GM12878 (cell line): ENCODE results near the gene SLC12A4. TPM values are rescaled to one million over a fixed set of nuclear protein-coding genes. Genes with fewer than 3 reads are reported as not detected.

Source experiments
- ATAC-seq: fragments of 200-7000 bp; cut with Tn5 transposase; 3 replicates; pipeline ENCODE4 v1.9.1; 2020; ENCODE audit warnings: mild to moderate bottlenecking, moderate library complexity
- BruUV-seq: library from RNA; stranded (reverse); fragments of 400-500 nt; replicated peaks from 2 replicates; lab custom pipeline; 2021; lab: Mats Ljungman, UMichigan
- CTCF ChIA-PET: fragments of 300-600 bp; sonication (Branson Sonifier 250); formaldehyde crosslinking; extraction: SDS; loops from one replicate; lab custom pipeline; 2021; ENCODE audit warnings: inconsistent platforms; lab: Yijun Ruan, JAX
- POLR2A ChIA-PET: fragments of 350-600 bp; formaldehyde crosslinking; extraction: SDS; loops from one replicate; lab custom pipeline; 2021; ENCODE audit warnings: inconsistent platforms; lab: Charles Lee
- RAD21 ChIA-PET: fragments of 300-600 bp; sonication (Branson Sonifier 250); formaldehyde crosslinking; loops from one replicate; lab custom pipeline; 2023; ENCODE audit warnings: antibody characterized with exemption; ENCODE audit not compliant: unreplicated experiment; lab: Charles Lee
- SMC1A ChIA-PET: fragments of 300-600 bp; sonication (Branson Sonifier 250); formaldehyde crosslinking; loops from one replicate; lab custom pipeline; 2023; ENCODE audit not compliant: unreplicated experiment, uncharacterized antibody; lab: Charles Lee
- DNase-seq: peaks from one replicate; pipeline ENCODE4 v3.0.0-alpha.2; 2011; ENCODE audit warnings: low read depth, low spot score
- FAIRE-seq: peaks from 3 replicates; lab custom pipeline; 2011; peaks lifted over from hg19 to GRCh38; lab: Jason Lieb, UNC
- H2AFZ ChIP-seq: 2 replicates; pipeline ENCODE4 v1.6.0; 2011; ENCODE audit warnings: low read depth, low read length, control low read depth; ENCODE audit not compliant: control insufficient read depth
- H3K27ac ChIP-seq: 2 replicates; pipeline ENCODE4 v1.5.1; 2011; ENCODE audit warnings: control low read depth; ENCODE audit not compliant: control insufficient read depth, insufficient read depth
- H3K27me3 ChIP-seq, 2 experiments: replicated peaks in 1 of 2; 2 replicates each; pipeline versions ENCODE4 v1.6.0 to v1.6.1; 2011; ENCODE audit warnings: low read length in 1 of 2; ENCODE audit not compliant: control insufficient read depth in 2 of 2, insufficient read depth in 2 of 2
- H3K36me3 ChIP-seq, 2 experiments: 2 replicates each; pipeline ENCODE4 v1.5.1; 2011; ENCODE audit warnings: low read length in 1 of 2; ENCODE audit not compliant: control insufficient read depth in 2 of 2, insufficient read depth in 2 of 2
- H3K4me1 ChIP-seq: 2 replicates; pipeline ENCODE4 v1.6.1; 2011; ENCODE audit warnings: mild to moderate bottlenecking, low read length, moderate library complexity, mixed read lengths; ENCODE audit not compliant: control insufficient read depth, insufficient read depth
- H3K4me2 ChIP-seq: 2 replicates; pipeline ENCODE4 v1.6.0; 2011; ENCODE audit warnings: control low read depth; ENCODE audit not compliant: control insufficient read depth, insufficient read depth
- H3K4me3 ChIP-seq: fragments of 200-600 bp; sonication (generic); 2 replicates; pipeline ENCODE4 v1.5.1; 2016
- H3K79me2 ChIP-seq: 2 replicates; pipeline ENCODE4 v1.6.0; 2011; ENCODE audit warnings: low read length; ENCODE audit not compliant: control insufficient read depth, insufficient read depth
- H3K9ac ChIP-seq: 2 replicates; pipeline ENCODE4 v1.8.0; 2011; ENCODE audit warnings: low read length, control low read depth, mixed read lengths; ENCODE audit not compliant: control insufficient read depth, insufficient read depth
- H3K9me3 ChIP-seq: replicated peaks from 3 replicates; pipeline ENCODE4 v1.5.1; 2011; ENCODE audit warnings: mild to moderate bottlenecking, low read length; ENCODE audit not compliant: control insufficient read depth, insufficient read depth
- H4K20me1 ChIP-seq: 2 replicates; pipeline ENCODE4 v1.6.0; 2011; ENCODE audit not compliant: control insufficient read depth, insufficient read depth
- EGR1 ChIP-seq, 2 experiments: IDR thresholded peaks; 1 replicate in 1 of 2; 2 replicates in 1 of 2; pipeline ENCODE4 v1.6.1; 2011 to 2012; ENCODE audit warnings: low read depth in 2 of 2, low read length in 2 of 2, borderline replicate concordance in 1 of 2, mild to moderate bottlenecking in 1 of 2, moderate library complexity in 1 of 2
- ESRRA ChIP-seq: IDR thresholded peaks from 2 replicates; pipeline ENCODE4 v1.6.1; 2012; ENCODE audit warnings: mild to moderate bottlenecking, low read length, improper control_type of control experiment
- HDAC2 ChIP-seq: fragments of 200-600 bp; sonication (generic); IDR thresholded peaks from 2 replicates; pipeline ENCODE4 v1.6.1; 2017
- HDAC6 ChIP-seq: fragments of 200-600 bp; sonication (generic); IDR thresholded peaks from one replicate; pipeline ENCODE4 v1.8.0; 2017; ENCODE audit warnings: antibody characterized with exemption; ENCODE audit not compliant: unreplicated experiment
- HSF1 ChIP-seq: fragments of 150-350 bp; IDR thresholded peaks from 2 replicates; pipeline ENCODE4 v1.6.1; 2014; ENCODE audit warnings: mild to moderate bottlenecking, low read depth, low read length
- KAT2A ChIP-seq: conservative IDR thresholded peaks from 2 replicates; pipeline ENCODE4 v1.6.1; 2011; ENCODE audit warnings: low read depth, low read length; ENCODE audit not compliant: control insufficient read depth
- NFIC ChIP-seq: IDR thresholded peaks from 2 replicates; pipeline ENCODE4 v1.6.1; 2012; ENCODE audit warnings: low read depth, mild to moderate bottlenecking, inconsistent platforms, low read length, moderate library complexity
- PKNOX1 ChIP-seq: fragments of 450-650 bp; IDR thresholded peaks from 2 replicates; pipeline ENCODE4 v1.6.1; 2016; ENCODE audit warnings: mild to moderate bottlenecking
- POLR2A ChIP-seq: IDR thresholded peaks from 2 replicates; pipeline ENCODE4 v1.6.1; 2011; ENCODE audit warnings: low read depth, mild to moderate bottlenecking, low read length
- POLR2AphosphoS5 ChIP-seq: IDR thresholded peaks from 2 replicates; pipeline ENCODE4 v1.6.1; 2011; ENCODE audit warnings: mild to moderate bottlenecking, low read length, inconsistent platforms
- POU2F2 ChIP-seq: IDR thresholded peaks from 3 replicates; pipeline ENCODE4 v1.6.1; 2011; ENCODE audit warnings: low read depth, mild to moderate bottlenecking, low read length, borderline replicate concordance
- RELB ChIP-seq: fragments of 450-650 bp; IDR thresholded peaks from 2 replicates; pipeline ENCODE4 v1.6.1; 2017; ENCODE audit warnings: low read depth, mild to moderate bottlenecking, moderate library complexity
- SMAD5 ChIP-seq: IDR thresholded peaks from 2 replicates; pipeline ENCODE4 v1.6.1; 2016; ENCODE audit warnings: antibody characterized with exemption, low read depth
- SP1 ChIP-seq: IDR thresholded peaks from one replicate; pipeline ENCODE4 v1.6.1; 2011; ENCODE audit warnings: low read depth, low read length
- SREBF1 ChIP-seq: IDR thresholded peaks from 2 replicates; pipeline ENCODE4 v1.6.1; 2012; ENCODE audit warnings: mild to moderate bottlenecking, low read length
- SUPT20H ChIP-seq: IDR thresholded peaks from 2 replicates; pipeline ENCODE4 v1.6.1; 2011; ENCODE audit warnings: low read depth, mild to moderate bottlenecking, low read length, moderate library complexity, borderline replicate concordance; ENCODE audit not compliant: control insufficient read depth
- TCF7 ChIP-seq: IDR thresholded peaks from 2 replicates; pipeline ENCODE4 v1.6.1; 2014; ENCODE audit warnings: antibody characterized with exemption, borderline replicate concordance
- ZBTB4 ChIP-seq: fragments of 450-650 bp; formaldehyde crosslinking; IDR thresholded peaks from 2 replicates; pipeline ENCODE4 v1.4.0; 2022; ENCODE audit warnings: mild to moderate bottlenecking, moderate library complexity
- WGBS: methylation state at CpG from one replicate; pipeline ENCODE4 v1.1.6; 2016; ENCODE audit warnings: low lambda C conversion rate; ENCODE audit not compliant: insufficient replicate concordance, insufficient coverage; ENCODE audit errors: missing lambda C conversion rate; 5-methylcytosine and 5-hydroxymethylcytosine counted together
- in situ Hi-C: fragments of 300-500 bp; cut with MboI; formaldehyde crosslinking; loops from 9 replicates; pipeline ENCODE4 v1.14.3; 2018; ENCODE audit warnings: mixed read lengths
- intact Hi-C: fragments of 100-400 bp; cut with micrococcal nuclease; formaldehyde crosslinking; loops from one replicate; pipeline ENCODE4 v1.14.2; 2022; ENCODE audit not compliant: unreplicated experiment
- polyA plus RNA-seq, 11 experiments: library from polyadenylated mRNA; depleted of rRNA in 4 of 11; unstranded in 6 of 11; stranded (reverse) in 5 of 11; fragments of >200 nt; fragmentation: Nextera tagmentation in 4 of 11; fragmentation: Illumina TruSeq in 1 of 11; extraction: Ambion mirVana in 4 of 11; extraction: Trizol in 1 of 11; gene quantifications; 1 replicate in 1 of 11; 2 replicates in 10 of 11; pipeline versions ENCODE4 v1.2.1 to v1.2.3, GENCODE V29; 2011 to 2016; ENCODE audit warnings: inconsistent platforms in 2 of 11, missing spikeins in 2 of 11, low read depth in 1 of 11
- total RNA-seq, 4 experiments: library from RNA; depleted of rRNA in 3 of 4; stranded (reverse); fragments of >200 nt in 3 of 4; fragmentation: Illumina TruSeq in 1 of 4; extraction: Trizol in 1 of 4; gene quantifications; 2 replicates each; pipeline versions ENCODE4 v1.2.1 to v1.2.3, GENCODE V29; 2013 to 2021

The SLC12A4 gene
- total and polyA plus RNA-seq, 10 of the 15 experiments (the other 5 are each of a cell fraction or from before 2014, with no cell fraction given), result 0.95 to 39.9 (median 14.2) TPM

GRCh38 chr16:67959536-67960329, 8.7 kb downstream of the SLC12A4 start:
- no peak overlapping the region for H3K9ac ChIP-seq
- H3K4me2 ChIP-seq, result no peak overlapping the region
- FAIRE-seq, result no peak
- no peaks in the 10 kb centered on the region for H3K4me1 ChIP-seq
- ChIA-PET SMC1A (no interaction called here), RAD21 (no interaction called here), CTCF (interaction anchor here (0.8 kb wide), 2 partner anchors 76 to 81 kb away, joined by 3 read pairs; no protein-coding TSS in a partner anchor), POLR2A (no interaction called here)
- H3K79me2 ChIP-seq, result no peaks in the 10 kb centered on the region
- in situ Hi-C loops, result no loop called here
- H3K9me3 ChIP-seq, result no peaks in the 10 kb centered on the region
- no TSS peak for BruUV-seq
- WGBS, result 78% methylated on average over 11 of the region's 11 CpGs
- intact Hi-C loops, result no loop called here
- no peak overlapping the region for H3K27ac ChIP-seq
- no peak for DNase-seq
- ATAC-seq, result no peak
- no peaks in the 10 kb centered on the region for H3K27me3 ChIP-seq
- H3K36me3 ChIP-seq, result peaks cover 5 to 6% of the 10 kb centered on the region in 2 experiments; a peak in 3 of 4 replicates
- H4K20me1 ChIP-seq, result no peaks in the 10 kb centered on the region
- no peak overlapping the region for H2AFZ ChIP-seq
- no peak overlapping the region for H3K4me3 ChIP-seq
- no peak for TF ChIP-seq EGR1 (IDR thresholded peaks at IDR 0.05; ENCODE audit: borderline replicate concordance in 1 of 2, low read depth in 2 of 2, low read length in 2 of 2)
- no peak for TF ChIP-seq POLR2AphosphoS5
- no peak for TF ChIP-seq HSF1
- no peak for TF ChIP-seq ZBTB4 (CRISPR knock-in tag)
- TF ChIP-seq SMAD5, result no peak
- no peak for TF ChIP-seq SUPT20H
- no peak for TF ChIP-seq RELB
- TF ChIP-seq PKNOX1, result no peak
- TF ChIP-seq POLR2A, result no peak
- no peak for TF ChIP-seq KAT2A
- no peak for TF ChIP-seq SREBF1
- no peak for TF ChIP-seq HDAC2
- no peak for TF ChIP-seq NFIC
- no peak for TF ChIP-seq HDAC6
- TF ChIP-seq ESRRA, result no peak
- TF ChIP-seq SP1, result no peak
- TF ChIP-seq TCF7, result no peak
- TF ChIP-seq POU2F2, result no peak
